ENCODE measurements around the gene CYP17A1.
"Not testable (repeated sequence)": the region's sequence is repeated elsewhere in the genome, so short reads cannot be mapped to it uniquely, and the experiment has no call there.

Gene CYP17A1, protein sequence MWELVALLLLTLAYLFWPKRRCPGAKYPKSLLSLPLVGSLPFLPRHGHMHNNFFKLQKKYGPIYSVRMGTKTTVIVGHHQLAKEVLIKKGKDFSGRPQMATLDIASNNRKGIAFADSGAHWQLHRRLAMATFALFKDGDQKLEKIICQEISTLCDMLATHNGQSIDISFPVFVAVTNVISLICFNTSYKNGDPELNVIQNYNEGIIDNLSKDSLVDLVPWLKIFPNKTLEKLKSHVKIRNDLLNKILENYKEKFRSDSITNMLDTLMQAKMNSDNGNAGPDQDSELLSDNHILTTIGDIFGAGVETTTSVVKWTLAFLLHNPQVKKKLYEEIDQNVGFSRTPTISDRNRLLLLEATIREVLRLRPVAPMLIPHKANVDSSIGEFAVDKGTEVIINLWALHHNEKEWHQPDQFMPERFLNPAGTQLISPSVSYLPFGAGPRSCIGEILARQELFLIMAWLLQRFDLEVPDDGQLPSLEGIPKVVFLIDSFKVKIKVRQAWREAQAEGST

DNA sequence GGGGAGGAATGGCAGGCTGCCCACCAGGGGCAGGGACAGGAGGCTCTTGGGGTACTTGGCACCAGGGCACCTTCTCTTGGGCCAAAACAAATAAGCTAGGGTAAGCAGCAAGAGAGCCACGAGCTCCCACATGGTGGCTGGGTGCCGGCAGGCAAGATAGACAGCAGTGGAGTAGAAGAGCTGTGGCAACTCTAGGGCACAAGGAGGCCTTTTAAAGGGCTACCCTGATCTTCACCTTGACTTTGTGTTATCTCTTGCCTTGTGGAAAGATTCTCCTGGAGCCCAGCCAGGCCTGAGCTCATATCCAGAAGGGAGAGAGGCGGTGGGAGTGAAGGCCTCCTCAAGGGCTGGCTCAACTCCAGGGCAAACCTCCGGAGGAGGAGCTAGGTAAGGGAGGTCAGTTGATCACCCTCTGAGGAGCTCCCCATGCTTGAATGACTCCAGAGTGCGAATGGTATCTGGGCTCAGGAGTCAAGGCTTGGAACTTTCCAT lies at the start of gene CYP17A1:
Gene CYP17A1 (minus strand): TSS at position 184 of the 492 bp plus-strand sequence. CDS start 52 bp downstream, at position 132.
- DNase-seq, result no peak

DNA sequence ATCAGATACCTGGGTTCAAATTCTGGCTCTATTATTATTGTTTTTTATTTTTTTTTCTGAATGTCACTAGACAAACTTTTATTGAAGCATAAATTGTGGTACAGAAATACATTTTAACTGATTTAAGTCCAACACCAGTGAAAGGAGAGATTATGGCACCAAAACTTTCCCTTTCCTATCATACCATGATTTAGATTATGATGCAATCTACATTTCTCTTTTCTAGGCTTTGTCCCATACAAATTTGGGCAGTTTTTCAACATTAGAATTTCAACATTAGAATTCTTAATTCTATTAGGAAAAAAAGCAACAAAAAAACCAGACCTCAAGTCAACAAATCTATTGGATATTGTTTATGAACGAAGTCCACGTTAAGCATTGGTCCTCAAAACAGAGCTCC lies 43.0 kb upstream of the CYP17A1 start:
- no peak for DNase-seq

DNA sequence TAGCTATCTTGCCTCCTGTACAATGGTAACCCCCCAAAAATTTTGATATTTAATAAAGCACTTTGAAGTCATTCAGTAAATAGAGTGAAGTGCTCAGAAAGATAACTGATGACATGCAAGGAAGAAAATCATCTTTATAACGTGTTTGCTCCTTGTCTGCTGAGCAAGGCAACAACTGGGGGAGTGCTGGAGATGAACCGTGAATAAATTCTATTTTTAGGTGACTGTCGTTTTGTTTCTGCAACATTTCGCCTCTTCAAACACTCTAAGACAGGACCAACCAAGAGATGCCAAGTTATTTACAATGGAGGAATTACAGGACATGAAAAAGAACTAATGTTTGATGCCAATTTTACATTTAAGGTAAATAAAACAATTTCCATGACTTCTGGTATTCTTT lies 41.4 kb upstream of the CYP17A1 start:
- DNase-seq, result no peak

DNA sequence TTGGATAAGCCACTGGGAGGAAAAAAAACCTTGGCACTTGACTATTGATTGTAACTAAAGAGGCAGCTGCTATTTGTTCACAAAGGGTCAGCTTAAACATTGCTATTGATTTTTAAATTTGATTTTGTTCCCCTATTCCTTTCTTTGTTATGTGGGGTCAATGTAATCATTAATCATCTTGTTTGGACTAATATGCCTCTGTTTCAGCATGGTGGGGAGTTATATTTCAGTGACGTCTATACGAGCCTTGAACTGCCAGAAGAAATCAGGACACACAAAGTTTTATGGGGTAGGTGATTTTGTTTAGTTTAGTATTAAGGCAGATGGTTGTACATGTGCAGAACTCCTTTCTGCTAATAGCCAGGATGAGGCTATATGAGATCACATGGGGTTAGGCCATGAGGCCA lies 39.5 kb upstream of the CYP17A1 start:
- DNase-seq, result no peak

DNA sequence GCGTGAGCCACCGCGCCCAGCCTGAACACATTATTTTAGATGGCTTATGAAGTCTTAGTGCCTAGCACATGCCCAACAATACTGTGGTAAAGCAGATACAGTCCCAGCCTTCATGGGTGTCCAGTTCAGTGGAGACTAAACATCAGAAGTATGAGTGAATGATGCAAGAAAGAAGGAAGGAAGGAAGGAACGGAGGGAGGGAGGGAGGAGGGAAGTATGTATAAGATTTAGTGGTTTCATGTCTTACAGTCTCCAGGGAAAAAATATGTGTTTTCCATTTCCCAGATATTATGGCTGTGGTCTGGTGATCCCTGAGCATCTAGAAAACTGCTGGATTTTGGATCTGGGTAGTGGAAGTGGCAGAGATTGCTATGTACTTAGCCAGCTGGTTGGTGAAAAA lies 35.0 kb upstream of the CYP17A1 start:
- no peak for DNase-seq

DNA sequence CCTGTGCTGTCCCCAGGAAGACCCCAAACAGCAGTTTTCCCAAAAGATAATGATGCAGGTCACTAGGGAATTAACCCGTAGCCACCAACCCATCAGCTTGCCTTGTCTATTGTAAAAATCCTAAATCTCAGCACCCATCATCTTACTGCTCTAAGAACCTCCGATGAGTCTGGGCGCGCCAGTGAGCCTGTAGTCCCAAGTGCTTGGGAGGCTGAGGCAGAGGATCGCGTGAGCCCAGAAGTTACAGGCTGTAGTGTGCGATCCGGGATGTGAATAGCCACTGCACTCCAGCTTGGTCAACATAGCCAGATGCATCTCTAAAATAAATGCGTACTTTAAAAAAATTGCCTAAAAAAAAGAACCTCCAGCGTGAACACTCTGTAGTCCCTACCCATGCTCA lies 33.0 kb upstream of the CYP17A1 start:
- no peak for DNase-seq

DNA sequence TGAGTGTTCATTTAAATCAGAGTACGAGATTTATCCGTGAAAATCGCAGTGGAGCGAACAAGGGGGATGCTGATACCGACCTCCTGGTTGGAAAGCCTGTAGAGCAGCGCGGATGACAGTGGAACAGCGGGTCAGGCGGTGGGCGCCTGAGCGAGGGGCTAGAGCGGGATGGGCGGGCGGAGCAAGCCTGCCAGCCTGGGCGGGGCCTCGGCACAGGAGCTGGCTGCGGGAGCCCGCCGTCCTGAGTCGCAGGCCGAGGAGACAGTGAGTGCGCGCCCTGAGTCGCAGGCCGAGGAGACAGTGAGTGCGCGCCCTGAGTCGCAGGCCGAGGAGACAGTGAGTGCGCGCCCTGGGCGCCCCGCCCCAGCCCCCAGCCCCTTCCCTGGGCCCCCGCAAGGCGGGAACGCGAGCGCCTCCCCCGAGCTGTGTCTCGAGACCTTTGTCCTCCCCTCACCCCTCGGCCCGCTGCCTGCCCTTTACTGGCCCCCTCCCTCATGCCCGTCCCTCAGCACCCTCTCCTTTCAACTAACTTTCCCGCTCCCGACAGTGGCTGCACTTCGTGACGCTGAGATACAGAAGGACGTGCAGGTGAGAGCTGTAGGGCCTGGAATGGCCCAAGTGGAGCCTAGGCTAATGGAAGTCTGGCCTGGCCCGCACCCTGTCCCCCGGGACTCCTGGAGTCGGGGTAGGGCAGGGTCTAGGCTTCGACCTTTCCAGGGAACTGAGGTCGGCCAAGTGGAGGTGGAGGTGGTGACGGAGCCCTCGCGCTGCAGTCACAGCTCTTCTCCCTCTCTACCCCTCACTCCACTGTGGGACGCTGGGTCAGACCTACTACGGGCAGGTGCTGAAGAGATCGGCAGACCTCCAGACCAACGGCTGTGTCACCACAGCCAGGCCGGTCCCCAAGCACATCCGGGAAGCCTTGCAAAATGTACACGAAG lies 32.3 kb upstream of the CYP17A1 start, which contains the start of gene AS3MT:
Gene AS3MT (plus strand): TSS at position 213 of the 941 bp plus-strand sequence. CDS start 123 bp downstream, at position 336.
- no peak for DNase-seq

DNA sequence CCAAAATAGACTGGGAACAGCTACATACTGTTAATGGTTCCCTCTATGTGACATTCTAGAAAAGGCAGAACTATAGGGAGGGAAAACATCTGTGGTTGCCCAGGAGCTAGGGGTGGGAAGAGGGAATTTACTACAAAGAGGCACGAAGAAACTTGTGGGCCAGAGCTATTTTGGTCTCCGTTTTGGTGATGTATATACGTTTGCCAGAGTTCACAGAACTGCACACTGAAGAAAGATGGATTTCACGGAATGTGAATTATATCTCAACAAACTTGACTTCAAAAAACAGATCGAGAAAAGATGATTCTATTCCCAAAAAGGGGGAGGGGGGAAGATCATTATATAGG lies 31.7 kb upstream of the CYP17A1 start:
- peak in 1 of 3 donors; percentile 15 for DNase-seq

DNA sequence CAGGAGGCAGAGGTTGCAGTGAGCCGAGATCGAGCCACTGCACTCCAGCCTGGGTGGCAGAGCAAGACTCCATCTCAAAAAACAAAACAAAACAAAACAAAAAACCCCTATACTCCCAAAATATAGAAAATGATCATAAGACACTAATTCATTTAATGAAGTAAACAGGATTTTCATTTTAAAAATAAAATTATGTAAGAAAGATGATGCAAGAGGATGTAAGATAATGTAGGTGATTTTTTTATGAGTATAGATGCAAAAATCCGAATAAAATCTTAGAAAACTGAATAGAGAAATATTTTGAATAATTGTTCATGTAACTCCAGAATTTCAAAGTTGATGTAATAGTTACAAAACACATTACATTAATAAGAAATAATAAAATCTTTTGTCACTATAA lies 28.4 kb upstream of the CYP17A1 start:
- no peak for DNase-seq

DNA sequence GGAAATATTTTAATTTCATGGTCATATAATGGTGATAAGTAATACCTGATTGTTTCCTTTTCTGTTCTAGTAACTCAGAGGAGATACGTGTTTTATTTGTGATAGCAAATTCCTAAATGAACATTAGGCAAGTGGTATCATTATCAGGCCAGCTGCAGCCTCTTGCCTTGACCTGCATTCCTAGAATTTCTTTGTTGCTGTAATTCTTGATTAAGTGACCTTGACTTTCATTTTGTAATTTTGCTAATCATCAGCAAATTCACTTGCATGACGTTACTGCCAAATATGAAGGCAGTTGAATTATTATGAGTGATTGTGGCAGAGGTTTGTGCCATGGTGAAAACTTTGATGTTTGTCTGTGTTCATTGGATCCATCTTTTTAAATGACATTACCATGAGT lies 26.4 kb upstream of the CYP17A1 start:
- no peak for DNase-seq

DNA sequence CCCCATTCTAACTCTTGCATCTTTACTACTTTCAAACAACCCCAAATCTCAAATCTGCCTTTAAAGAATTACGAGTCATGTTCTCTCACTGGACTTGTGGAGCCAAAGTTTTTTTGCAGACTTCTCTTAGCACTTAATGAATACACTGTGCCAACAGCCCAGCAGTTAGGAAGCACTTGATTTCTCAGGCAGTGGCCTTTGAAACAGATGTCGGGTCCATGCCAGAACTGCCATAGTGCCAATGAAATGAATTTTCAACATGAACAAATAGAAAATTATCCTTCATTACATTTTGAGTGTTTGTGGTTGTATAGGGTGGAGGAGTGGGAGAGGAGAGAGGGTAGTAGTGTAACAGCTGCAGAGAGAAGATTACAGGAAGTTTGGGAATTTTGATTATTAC lies 22.7 kb upstream of the CYP17A1 start:
- DNase-seq, result no peak

DNA sequence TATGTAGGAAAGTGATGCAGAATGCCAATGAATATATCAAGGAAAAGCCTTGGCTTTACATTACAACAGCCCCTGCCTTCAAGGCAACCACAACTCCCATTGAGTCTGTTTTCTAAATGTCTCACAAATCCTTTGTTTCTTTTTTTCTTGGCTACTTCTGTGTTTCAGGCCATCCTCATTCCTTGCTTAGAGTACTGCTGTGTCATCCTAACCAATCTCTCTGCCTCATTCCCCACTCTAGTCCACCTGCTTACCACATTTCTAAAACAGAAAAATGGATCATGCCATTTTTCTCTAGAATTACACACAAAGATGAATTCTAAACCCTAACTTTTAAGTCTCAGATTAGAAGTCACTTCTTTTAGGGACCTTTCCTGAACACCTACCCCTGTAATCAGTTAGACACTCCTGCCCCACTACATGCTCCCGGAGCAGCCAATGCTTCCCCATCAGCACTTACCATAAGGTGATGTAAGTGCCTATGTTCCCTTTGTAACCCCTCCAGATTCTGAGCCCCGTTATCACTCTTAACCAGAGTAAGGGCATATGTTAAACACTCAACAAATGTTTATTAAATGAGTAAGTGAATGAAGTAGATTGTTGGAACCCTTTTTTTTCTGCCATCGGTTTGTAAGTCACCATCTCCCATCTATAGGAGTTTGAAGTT lies 19.7 kb upstream of the CYP17A1 start:
- DNase-seq, result no peak

DNA sequence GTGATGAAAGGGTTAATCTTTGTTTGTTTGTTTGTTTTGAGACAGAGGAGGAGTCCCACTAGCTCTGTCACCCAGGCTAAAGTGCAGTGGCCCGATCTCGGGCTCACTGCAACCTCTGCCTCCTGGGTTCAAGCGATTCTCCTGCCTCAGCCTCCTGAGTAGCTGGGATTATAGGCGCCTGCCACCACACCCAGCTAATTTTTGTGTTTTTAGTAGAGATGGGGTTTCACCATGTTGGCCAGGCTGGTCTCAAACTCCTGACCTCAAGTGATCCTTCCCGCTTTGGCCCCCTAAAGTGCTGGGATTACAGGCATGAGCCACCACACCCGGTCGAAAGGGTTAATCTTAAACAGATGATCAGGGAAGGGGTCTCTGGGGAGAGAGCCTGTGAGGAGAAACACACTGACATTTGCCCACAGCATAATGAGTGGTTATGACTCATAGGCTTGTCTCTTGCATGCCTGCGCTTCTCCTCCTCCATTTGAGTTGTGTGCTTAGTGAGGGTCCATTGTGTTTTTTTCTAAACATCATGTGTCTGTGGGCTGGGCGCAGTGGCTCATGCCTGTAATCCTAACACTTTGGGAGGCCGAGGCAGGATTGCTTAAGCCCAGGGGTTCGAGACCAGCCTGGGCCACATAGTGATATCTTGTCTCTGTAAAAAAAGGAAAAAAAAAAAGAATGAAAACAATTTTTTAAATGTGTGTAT lies 18.7 kb upstream of the CYP17A1 start:
- DNase-seq, result peak in 2 of 3 donors; percentile 22 to 32

DNA sequence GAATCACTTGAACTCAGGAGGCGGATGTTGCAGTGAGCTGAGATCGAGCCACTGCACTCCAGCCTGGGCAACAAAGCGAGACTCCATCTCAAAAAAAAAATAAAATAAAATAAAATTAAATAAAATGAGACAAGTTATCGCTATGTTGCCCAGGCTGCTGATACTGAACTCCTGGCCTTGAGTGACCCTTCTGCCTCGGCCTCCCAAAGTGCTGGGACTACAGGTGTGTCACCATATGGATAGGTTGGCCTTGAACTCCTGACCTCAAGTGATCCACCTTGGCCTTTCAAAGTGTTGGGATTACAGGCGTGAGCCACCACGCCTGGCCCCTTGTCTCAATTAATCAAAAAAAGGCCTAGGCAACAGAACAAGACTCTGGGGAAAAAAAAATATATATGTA lies 16.0 kb upstream of the CYP17A1 start:
- DNase-seq, result not testable (repeated sequence)

DNA sequence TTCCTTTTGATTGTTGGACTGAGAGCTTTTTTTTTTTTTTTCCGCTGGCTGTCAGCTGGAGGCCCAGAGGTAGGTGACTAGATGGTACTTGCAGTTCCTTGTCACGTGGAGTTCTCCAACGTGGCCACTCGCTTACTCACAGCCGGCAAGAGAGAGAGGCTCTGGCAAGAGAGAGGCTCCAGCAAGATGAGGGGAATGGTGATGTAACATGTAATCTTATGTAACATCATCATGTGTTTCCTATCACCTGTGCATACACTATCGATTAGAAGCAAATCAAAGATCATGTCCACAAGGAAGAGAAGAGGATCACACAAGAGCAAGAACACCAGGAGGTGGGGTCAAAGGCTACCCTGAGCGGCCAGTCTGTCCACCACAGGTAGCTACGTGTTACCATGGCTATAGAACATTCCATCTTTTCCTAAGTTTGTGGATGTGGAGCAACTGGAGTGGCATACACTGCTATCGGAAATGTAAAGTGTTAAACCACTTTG lies 12.9 kb upstream of the CYP17A1 start:
- DNase-seq, result no peak

DNA sequence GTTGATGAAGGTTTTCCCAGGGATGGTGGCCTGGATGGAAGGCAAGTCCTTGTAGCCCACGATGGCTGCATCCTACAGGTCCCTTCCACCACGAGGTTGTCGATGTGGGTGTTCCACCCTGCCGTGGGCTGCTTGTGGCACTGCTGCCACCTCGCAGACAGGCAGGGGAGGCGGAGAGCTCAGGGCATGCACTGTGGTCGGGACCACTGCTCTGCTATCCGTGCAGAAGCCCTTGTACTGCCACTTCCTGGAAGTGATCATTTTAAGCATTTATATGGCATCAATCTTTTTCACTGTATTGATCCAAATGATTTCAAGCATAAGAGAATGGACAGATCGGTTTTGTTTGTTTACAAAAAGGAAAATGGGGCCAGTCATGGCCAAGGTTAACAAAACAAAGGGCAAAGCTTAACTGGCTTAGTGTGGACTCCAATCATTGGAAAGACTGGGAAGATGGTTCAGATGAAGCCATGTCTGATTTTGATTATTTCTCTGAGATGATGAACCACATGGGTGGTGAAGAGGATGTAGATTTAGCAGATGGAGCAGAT lies 8.2 kb upstream of the CYP17A1 start:
- no peak for DNase-seq

DNA sequence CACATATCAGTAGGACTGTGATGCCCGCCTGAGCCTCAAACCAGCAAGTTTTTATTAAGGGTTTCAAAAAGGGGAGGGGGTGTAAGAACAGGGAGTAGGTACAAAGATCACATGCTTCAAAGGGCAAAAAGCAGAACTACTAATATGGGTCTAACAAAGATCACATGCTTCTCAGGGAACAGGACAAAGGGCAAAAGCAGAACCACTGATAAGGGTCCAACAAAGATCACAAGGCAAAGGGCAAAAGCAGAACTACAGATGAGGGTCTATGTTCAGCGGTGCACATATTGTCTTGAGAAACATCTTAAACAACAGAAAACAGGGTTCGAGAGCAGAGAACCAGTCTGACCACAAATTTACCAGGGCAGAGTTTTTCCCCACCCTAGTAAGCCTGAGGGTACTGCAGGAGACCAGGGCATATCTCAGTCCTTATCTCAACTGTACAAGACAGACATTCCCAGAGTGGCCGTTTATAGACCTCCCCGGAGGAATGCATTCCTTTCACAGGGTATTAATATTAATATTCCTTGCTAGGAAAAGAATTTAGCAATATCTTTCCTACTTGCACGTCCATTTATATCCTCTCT lies 7.1 kb upstream of the CYP17A1 start:
- not testable (repeated sequence) for DNase-seq

DNA sequence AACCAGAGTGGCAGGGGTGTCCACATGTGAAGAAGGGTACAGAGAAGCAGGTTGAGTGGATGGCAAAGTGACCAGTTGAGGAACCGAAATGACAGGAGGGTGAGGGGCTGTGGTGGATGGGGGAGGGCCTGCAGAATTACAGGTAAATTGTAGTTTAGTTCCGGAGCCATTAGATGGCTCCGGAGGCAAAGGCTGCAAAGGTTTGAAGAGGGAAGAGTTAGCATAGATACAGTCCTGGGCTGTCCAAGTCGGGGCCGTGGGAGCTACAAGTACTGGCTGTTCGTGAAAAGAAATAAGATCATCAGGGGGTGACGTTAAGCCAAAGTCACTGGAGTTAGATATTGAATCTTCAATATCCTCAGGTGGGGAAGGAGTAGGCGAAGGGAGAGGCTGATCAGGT lies 5.9 kb upstream of the CYP17A1 start:
- not testable (repeated sequence) for DNase-seq

DNA sequence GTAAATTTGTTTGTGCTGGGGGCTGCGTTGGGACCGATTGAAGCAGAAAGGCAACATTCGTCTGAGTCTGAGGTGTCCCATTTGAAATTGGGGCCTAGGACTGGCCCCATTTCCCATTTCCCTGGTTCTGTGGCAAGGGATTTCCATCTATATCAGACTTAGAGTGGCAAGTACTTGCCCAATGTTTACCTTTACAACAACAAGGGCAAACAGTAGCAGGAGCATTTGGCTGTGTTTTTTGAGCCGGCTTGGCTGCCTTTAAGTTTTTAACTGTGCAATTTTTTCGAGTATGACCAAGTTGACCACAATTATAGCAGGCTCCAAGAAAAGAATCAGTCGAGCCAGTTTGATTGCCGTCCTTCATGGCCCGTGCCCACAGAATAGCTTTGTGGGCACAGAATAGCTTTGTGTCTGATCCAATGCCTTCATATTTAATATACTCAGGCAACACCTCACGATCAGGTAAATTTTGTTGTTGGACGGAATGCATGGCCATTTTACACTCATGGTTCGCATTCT lies 4.7 kb upstream of the CYP17A1 start:
- no peak for DNase-seq

DNA sequence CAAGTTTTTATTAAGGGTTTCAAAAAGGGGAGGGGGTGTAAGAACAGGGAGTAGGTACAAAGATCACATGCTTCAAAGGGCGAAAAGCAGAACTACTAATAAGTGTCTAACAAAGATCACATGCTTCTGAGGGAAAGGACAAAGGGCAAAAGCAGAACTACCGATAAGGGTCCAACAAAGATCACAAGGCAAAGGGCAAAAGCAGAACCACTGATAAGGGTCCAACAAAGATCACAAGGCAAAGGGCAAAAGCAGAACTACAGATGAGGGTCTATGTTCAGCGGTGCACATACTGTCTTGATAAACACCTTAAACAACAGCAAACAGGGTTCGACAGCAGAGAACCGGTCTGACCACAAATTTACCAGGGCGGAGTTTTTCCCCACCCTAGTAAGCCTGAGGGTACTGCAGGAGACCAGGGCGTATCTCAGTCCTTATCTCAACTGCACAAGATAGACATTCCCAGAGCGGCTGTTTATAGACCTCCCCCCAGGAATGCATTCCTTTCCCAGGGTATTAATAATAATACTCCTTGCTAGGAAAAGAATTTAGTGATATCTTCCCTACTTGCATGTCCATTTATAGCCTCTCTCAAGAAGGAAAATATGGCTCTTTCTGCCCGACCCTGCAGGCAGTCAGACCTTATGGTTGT lies 1.2 kb upstream of the CYP17A1 start:
- not testable (repeated sequence) for DNase-seq
